Measurements from ENCODE around the gene PTGR3. TPM values are rescaled to one million over a fixed set of nuclear protein-coding genes. Genes with fewer than 3 reads are reported as not detected.

PTGR3 gene
- total RNA-seq, 1 experiment from 2014 or later = 6.9 TPM

DNA sequence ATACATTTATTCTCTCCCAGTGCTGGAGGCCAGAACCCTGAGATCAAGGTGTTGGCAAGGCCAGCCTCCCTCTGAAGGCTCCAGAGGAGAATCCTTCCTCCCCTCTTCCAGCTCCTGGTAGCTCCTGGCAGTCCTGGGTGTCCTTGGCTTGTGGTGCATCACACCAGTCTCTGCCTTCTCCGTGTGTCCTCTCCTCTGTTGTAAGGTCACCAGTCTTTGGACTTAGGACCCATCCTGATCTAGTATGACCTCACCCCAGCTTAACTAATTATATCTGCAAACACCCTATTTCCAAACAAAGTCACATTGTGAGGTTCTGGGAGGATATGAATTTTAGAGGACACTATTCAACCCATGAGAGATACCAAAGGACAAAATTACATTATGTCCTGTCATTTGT, 32.8 kb upstream of the PTGR3 start:
- no peaks in the 10 kb centered on the region for H3K36me3 ChIP-seq (ENCODE audit: insufficient read depth, low read length, poor library complexity, severe bottlenecking)
- H3K27me3 ChIP-seq (replicated peaks; ENCODE audit: insufficient read depth, low read depth, low read length, poor library complexity) = no peaks in the 10 kb centered on the region
- H3K4me3 ChIP-seq (ENCODE audit: low read depth, low read length, poor library complexity, severe bottlenecking) = no peak overlapping the region
- TF ChIP-seq, protein P1, sequence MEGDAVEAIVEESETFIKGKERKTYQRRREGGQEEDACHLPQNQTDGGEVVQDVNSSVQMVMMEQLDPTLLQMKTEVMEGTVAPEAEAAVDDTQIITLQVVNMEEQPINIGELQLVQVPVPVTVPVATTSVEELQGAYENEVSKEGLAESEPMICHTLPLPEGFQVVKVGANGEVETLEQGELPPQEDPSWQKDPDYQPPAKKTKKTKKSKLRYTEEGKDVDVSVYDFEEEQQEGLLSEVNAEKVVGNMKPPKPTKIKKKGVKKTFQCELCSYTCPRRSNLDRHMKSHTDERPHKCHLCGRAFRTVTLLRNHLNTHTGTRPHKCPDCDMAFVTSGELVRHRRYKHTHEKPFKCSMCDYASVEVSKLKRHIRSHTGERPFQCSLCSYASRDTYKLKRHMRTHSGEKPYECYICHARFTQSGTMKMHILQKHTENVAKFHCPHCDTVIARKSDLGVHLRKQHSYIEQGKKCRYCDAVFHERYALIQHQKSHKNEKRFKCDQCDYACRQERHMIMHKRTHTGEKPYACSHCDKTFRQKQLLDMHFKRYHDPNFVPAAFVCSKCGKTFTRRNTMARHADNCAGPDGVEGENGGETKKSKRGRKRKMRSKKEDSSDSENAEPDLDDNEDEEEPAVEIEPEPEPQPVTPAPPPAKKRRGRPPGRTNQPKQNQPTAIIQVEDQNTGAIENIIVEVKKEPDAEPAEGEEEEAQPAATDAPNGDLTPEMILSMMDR (conservative IDR thresholded peaks at IDR 0.05; ENCODE audit: low read depth, low read length) = no peak
- no peak for TF ChIP-seq EZH2 (IDR thresholded peaks at IDR 0.05; ENCODE audit: borderline replicate concordance, low read depth, low read length, poor library complexity, severe bottlenecking)
- BruUV-seq (replicated peaks) = no TSS peak
- POLR2A ChIA-PET (ENCODE audit: low non-redundant PET) = no interaction called here
- no peaks in the 10 kb centered on the region for H3K9me3 ChIP-seq (ENCODE audit: low read depth, low read length, poor library complexity, severe bottlenecking)
- CTCF ChIA-PET = no interaction called here
- H3K4me1 ChIP-seq (ENCODE audit: insufficient read depth, low read length, poor library complexity, severe bottlenecking) = no peaks in the 10 kb centered on the region
- no peak overlapping the region for H3K27ac ChIP-seq (ENCODE audit: low read depth, low read length, poor library complexity, severe bottlenecking)
- DNase-seq (ENCODE audit: low spot score) = no peak
- intact Hi-C loops (cut with micrococcal nuclease; ENCODE audit: unreplicated experiment) = no loop called here

DNA sequence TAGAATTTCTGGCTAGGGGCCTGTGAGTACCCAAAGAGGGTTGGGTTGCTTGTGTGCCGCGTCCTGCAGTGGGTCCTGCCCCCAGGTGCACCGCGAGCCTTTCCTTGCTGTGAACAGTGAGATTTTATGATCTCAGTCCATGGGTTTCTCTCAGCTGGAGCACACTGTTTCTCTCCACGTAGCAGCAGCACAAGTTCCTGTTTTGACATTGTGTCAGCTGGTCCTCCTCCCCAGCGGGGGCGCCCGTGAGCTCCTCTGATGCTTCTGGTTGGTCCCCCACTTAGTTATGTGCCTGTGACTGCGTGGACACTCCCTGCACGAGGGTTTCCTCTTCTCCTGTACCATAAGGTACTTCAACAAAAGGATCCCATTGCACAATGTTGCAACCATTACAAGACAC, 31.5 kb upstream of the PTGR3 start:
- Histone ChIP-seq H3K9me3 (ENCODE audit: low read depth, low read length, poor library complexity, severe bottlenecking) (no peaks in the 10 kb centered on the region), H3K4me3 (ENCODE audit: low read depth, low read length, poor library complexity, severe bottlenecking) (no peak overlapping the region), H3K4me1 (ENCODE audit: insufficient read depth, low read length, poor library complexity, severe bottlenecking) (no peaks in the 10 kb centered on the region), H3K27me3 (replicated peaks; ENCODE audit: insufficient read depth, low read depth, low read length, poor library complexity) (no peaks in the 10 kb centered on the region), H3K27ac (ENCODE audit: low read depth, low read length, poor library complexity, severe bottlenecking) (no peak overlapping the region), H3K36me3 (ENCODE audit: insufficient read depth, low read length, poor library complexity, severe bottlenecking) (no peaks in the 10 kb centered on the region)
- no TSS peak for BruUV-seq (replicated peaks)
- ChIA-PET CTCF (no interaction called here), POLR2A (ENCODE audit: low non-redundant PET) (no interaction called here)
- intact Hi-C loops (cut with micrococcal nuclease; ENCODE audit: unreplicated experiment) = no loop called here
- no peak for DNase-seq (ENCODE audit: low spot score)
- TF ChIP-seq, protein P1 (conservative IDR thresholded peaks at IDR 0.05; ENCODE audit: low read depth, low read length) = no peak
- no peak for TF ChIP-seq EZH2 (IDR thresholded peaks at IDR 0.05; ENCODE audit: borderline replicate concordance, low read depth, low read length, poor library complexity, severe bottlenecking)

DNA sequence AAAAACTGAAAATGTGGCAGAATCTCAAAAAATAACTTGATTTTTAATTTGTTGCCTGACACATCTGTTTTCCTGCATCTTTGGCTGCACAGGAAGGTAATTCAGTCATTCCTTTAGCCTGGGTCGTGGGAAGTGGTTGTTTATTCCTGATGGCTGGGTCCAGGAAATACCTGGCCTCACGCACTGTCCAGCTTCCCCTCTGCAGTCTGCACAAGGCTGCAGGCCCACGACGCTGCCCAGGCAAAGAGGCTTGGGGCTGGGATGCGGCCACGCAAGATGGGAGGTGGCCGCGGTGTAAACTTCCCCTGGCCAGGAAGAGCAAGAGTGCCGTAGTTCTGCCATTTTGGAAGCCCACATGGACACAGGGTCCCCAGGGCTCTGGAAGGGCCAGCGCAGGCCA, 29.8 kb upstream of the PTGR3 start:
- intact Hi-C loops (cut with micrococcal nuclease; ENCODE audit: unreplicated experiment) = no loop called here
- DNase-seq (ENCODE audit: low spot score) = no peak
- Histone ChIP-seq H3K4me1 (ENCODE audit: insufficient read depth, low read length, poor library complexity, severe bottlenecking) (no peaks in the 10 kb centered on the region), H3K36me3 (ENCODE audit: insufficient read depth, low read length, poor library complexity, severe bottlenecking) (no peaks in the 10 kb centered on the region), H3K27me3 (replicated peaks; ENCODE audit: insufficient read depth, low read depth, low read length, poor library complexity) (no peaks in the 10 kb centered on the region), H3K4me3 (ENCODE audit: low read depth, low read length, poor library complexity, severe bottlenecking) (no peak overlapping the region), H3K9me3 (ENCODE audit: low read depth, low read length, poor library complexity, severe bottlenecking) (no peaks in the 10 kb centered on the region), H3K27ac (ENCODE audit: low read depth, low read length, poor library complexity, severe bottlenecking) (no peak overlapping the region)
- CTCF ChIA-PET = no interaction called here
- POLR2A ChIA-PET (ENCODE audit: low non-redundant PET) = no interaction called here
- BruUV-seq (replicated peaks) = no TSS peak
- no peak for TF ChIP-seq EZH2 (IDR thresholded peaks at IDR 0.05; ENCODE audit: borderline replicate concordance, low read depth, low read length, poor library complexity, severe bottlenecking)
- TF ChIP-seq, protein P1 (conservative IDR thresholded peaks at IDR 0.05; ENCODE audit: low read depth, low read length) = no peak

Measured in A673 (cell line).